ENCODE measurements around the gene MISP3. TPM values are rescaled to one million over a fixed set of nuclear protein-coding genes. Genes with fewer than 3 reads are reported as not detected.

The MISP3 gene
- total and polyA plus RNA-seq, 4 experiments from 2014 or later, result 0.68 to 1.6 (median 1.2) TPM

DNA sequence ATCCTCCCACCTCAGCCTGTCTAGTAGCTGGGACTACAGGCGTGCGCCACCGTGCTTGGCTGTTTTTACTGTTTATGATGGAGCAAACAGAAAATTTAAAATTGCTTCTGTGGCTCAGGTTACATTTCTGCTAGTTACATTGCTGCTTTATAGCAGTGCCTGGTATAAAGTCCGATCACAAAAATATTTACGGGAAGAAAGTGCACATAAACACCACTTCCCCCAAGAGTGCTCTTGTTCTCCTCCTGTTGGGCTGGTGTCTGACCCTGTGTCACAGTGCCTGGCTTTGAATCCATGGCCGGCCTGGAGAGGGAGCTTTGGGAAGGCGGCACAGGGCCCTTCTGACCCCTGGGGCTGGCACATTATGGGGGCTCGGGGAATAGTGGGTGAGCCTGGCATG lies 33.1 kb downstream of the MISP3 start:
- Histone ChIP-seq H3K36me3 (ENCODE audit: insufficient read depth, low read length) (peaks cover 18% of the 10 kb centered on the region), H3K27ac (ENCODE audit: low read depth, low read length) (no peak overlapping the region), H3K9me3 (ENCODE audit: control insufficient read depth in 1 of 2, low read length in 2 of 2) (no peaks in the 10 kb centered on the region), H3K4me3 (ENCODE audit: low read length in 2 of 2) (no peak overlapping the region), H3K4me1 (ENCODE audit: insufficient read depth, low read length) (no peaks in the 10 kb centered on the region), H3K27me3 (ENCODE audit: insufficient read depth, low read length) (no peaks in the 10 kb centered on the region)
- H3K27ac Mint-ChIP-seq, result no peak overlapping the region
- ChIA-PET CTCF (ENCODE audit: partially characterized antibody) (no interaction called here), POLR2A (ENCODE audit: partially characterized antibody) (interaction anchor here (0.6 kb wide), 1 partner anchor 300 kb away, joined by 3 read pairs; no protein-coding TSS in a partner anchor)
- H3K4me3 Mint-ChIP-seq, result no peak overlapping the region
- H3K9me3 Mint-ChIP-seq, result no peaks in the 10 kb centered on the region
- H3K36me3 Mint-ChIP-seq, result peaks cover 6 to 19% of the 10 kb centered on the region in 2 donors
- H3K27me3 Mint-ChIP-seq, result no peaks in the 10 kb centered on the region
- no peak for DNase-seq
- peaks cover 0 to 3% (median 1%) of the 10 kb centered on the region in 4 donors for H3K4me1 Mint-ChIP-seq
- intact Hi-C loops (cut with micrococcal nuclease), result no loop called here

- peaks cover 10% of the 10 kb centered on the region for H3K36me3 ChIP-seq (ENCODE audit: insufficient read depth, low read length)
- intact Hi-C loops (cut with micrococcal nuclease), result no loop called here
- no peaks in the 10 kb centered on the region for H3K27me3 ChIP-seq (ENCODE audit: insufficient read depth, low read length)
- CTCF ChIA-PET (ENCODE audit: partially characterized antibody), result no interaction called here
- no peak overlapping the region for H3K4me3 ChIP-seq (ENCODE audit: low read length in 2 of 2)
- Mint-ChIP-seq H3K4me3 (no peak overlapping the region), H3K4me1 (peaks cover 1 to 8% (median 4%) of the 10 kb centered on the region in 4 donors), H3K9me3 (no peaks in the 10 kb centered on the region), H3K27me3 (no peaks in the 10 kb centered on the region), H3K27ac (no peak overlapping the region), H3K36me3 (peaks cover 4 to 15% of the 10 kb centered on the region in 2 donors)
- POLR2A ChIA-PET (ENCODE audit: partially characterized antibody), result no interaction called here
- H3K9me3 ChIP-seq (ENCODE audit: control insufficient read depth in 1 of 2, low read length in 2 of 2), result no peaks in the 10 kb centered on the region
- H3K27ac ChIP-seq (ENCODE audit: low read depth, low read length), result no peak overlapping the region
- DNase-seq, result no peak
- H3K4me1 ChIP-seq (ENCODE audit: insufficient read depth, low read length), result peaks cover 3% of the 10 kb centered on the region
Observed at GRCh38 chr19:14106840-14107239, 34.3 kb downstream of the MISP3 start.

DNA sequence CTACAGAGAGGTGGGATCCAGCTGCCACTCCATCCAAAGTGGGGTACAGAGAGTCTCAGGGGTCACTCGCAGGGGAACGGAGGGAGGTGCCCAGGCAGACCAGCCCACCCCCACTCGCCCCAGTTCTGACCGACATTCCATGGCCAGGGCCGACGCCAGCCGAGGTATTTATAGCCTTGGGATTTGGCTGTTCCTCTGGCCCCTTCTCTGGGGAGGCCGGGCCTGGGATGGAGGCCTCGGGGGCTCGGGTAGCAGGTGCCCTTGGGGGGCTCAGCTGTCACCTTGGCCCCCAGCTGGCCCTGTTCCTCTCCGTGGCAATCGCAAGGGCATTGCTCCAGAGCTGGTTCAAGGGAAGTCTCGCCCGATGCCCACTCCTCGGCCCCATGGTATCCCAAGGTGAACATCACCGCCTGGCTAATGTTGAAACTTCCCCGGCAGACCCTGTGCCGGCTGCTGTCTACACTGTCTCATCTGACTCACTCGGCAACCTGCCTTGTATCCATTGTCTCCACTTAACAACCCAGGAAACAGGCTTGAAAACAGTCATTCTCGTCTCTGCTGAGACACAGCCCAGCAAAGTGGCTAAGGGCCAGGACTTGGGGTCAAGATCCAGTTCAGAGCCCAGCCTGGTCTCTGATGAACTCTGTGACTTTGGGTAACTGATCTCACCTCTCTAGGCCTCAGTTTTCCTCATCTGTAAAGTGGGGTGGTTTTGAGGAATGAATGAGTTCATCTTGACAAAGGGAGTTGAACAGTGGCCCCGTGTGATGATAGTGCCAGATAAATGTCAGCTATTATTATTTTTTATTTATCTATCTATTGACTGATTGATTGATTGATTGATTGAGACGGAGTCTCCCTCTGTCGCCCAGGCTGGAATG lies 35.2 kb downstream of the MISP3 start:
- ChIA-PET CTCF (ENCODE audit: partially characterized antibody) (interaction anchor here (1.1 kb wide), 1 partner anchor 9 kb away, joined by 3 read pairs; no protein-coding TSS in a partner anchor), POLR2A (ENCODE audit: partially characterized antibody) (no interaction called here)
- H3K4me1 Mint-ChIP-seq, result peaks cover 1 to 16% (median 5%) of the 10 kb centered on the region in 4 donors
- H3K9me3 ChIP-seq (ENCODE audit: control insufficient read depth in 1 of 2, low read length in 2 of 2), result no peaks in the 10 kb centered on the region
- DNase-seq, result no peak
- H3K36me3 ChIP-seq (ENCODE audit: insufficient read depth, low read length), result peaks cover 1% of the 10 kb centered on the region
- H3K27me3 ChIP-seq (ENCODE audit: insufficient read depth, low read length), result no peaks in the 10 kb centered on the region
- peaks cover 10% of the 10 kb centered on the region for H3K4me1 ChIP-seq (ENCODE audit: insufficient read depth, low read length)
- intact Hi-C loops (cut with micrococcal nuclease), result no loop called here
- H3K27ac ChIP-seq (ENCODE audit: low read depth, low read length), result no peak overlapping the region
- no peaks in the 10 kb centered on the region for H3K27me3 Mint-ChIP-seq
- H3K27ac Mint-ChIP-seq, result peak overlapping the region in 1 of 7 donors; percentile 52
- peaks cover 4 to 15% of the 10 kb centered on the region in 2 donors for H3K36me3 Mint-ChIP-seq
- no peak overlapping the region for H3K4me3 ChIP-seq (ENCODE audit: low read length in 2 of 2)
- H3K4me3 Mint-ChIP-seq, result no peak overlapping the region
- no peaks in the 10 kb centered on the region for H3K9me3 Mint-ChIP-seq

DNA sequence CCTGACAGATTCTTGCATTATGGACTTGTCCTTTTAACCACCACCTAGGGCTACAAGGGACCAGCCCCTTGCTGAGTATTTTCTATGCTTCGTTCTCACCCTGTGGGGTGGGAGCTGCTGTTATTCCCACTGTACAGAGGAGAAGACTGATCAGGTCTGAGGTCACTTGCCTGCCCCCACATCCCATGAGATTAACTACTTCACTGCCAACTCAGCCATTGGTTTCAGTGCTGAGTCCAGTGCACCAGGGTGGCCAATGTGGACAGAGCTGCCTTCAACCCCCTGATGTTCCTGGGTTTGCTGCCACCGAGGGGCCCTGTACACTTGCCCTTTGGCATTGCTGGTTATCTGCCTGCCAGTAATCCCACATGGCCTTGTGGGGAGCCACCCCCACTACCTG lies 38.1 kb downstream of the MISP3 start:
- H3K4me1 Mint-ChIP-seq, result peaks cover 9 to 39% (median 19%) of the 10 kb centered on the region in 4 donors
- no peaks in the 10 kb centered on the region for H3K36me3 ChIP-seq (ENCODE audit: insufficient read depth, low read length)
- no peak overlapping the region for H3K4me3 ChIP-seq (ENCODE audit: low read length in 2 of 2)
- H3K27ac Mint-ChIP-seq, result peak overlapping the region in 4 of 7 donors; percentile 42 to 68 (median 60)
- ChIA-PET CTCF (ENCODE audit: partially characterized antibody) (no interaction called here), POLR2A (ENCODE audit: partially characterized antibody) (no interaction called here)
- H3K9me3 ChIP-seq (ENCODE audit: control insufficient read depth in 1 of 2, low read length in 2 of 2), result no peaks in the 10 kb centered on the region
- no peaks in the 10 kb centered on the region for H3K27me3 ChIP-seq (ENCODE audit: insufficient read depth, low read length)
- intact Hi-C loops (cut with micrococcal nuclease), result no loop called here
- H3K4me1 ChIP-seq (ENCODE audit: insufficient read depth, low read length), result peaks cover 23% of the 10 kb centered on the region
- H3K27ac ChIP-seq (ENCODE audit: low read depth, low read length), result no peak overlapping the region
- peaks cover 4 to 10% of the 10 kb centered on the region in 2 donors for H3K36me3 Mint-ChIP-seq
- DNase-seq, result no peak
- H3K9me3 Mint-ChIP-seq, result peaks cover 0 to 2% (median 0%) of the 10 kb centered on the region in 8 donors
- no peaks in the 10 kb centered on the region for H3K27me3 Mint-ChIP-seq
- H3K4me3 Mint-ChIP-seq, result no peak overlapping the region

DNA sequence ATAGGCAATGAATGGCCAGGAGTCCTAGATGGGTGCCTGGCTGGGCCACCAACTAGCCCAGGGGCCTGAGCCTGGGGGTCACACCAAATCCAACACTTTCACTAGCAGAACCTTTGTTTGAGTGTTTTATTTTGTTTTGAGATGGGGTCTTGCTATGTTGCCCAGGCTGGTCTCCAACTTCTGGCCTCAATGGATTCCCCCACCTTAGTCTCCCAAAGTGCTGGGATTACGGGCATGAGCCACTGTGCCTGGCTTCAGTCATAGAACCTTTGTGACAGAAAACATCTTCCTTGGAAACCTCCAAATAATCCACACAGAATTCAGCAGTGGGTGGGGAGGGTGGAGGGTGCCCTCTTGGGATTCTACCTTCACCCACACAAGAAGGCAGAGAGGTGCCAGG lies 38.9 kb downstream of the MISP3 start:
- Histone ChIP-seq H3K27me3 (ENCODE audit: insufficient read depth, low read length) (no peaks in the 10 kb centered on the region), H3K36me3 (ENCODE audit: insufficient read depth, low read length) (no peaks in the 10 kb centered on the region), H3K4me3 (ENCODE audit: low read length in 2 of 2) (no peak overlapping the region), H3K4me1 (ENCODE audit: insufficient read depth, low read length) (peaks cover 32% of the 10 kb centered on the region), H3K27ac (ENCODE audit: low read depth, low read length) (no peak overlapping the region), H3K9me3 (ENCODE audit: control insufficient read depth in 1 of 2, low read length in 2 of 2) (no peaks in the 10 kb centered on the region)
- POLR2A ChIA-PET (ENCODE audit: partially characterized antibody), result no interaction called here
- H3K27me3 Mint-ChIP-seq, result no peaks in the 10 kb centered on the region
- peaks cover 4 to 5% of the 10 kb centered on the region in 2 donors for H3K36me3 Mint-ChIP-seq
- intact Hi-C loops (cut with micrococcal nuclease), result no loop called here
- peaks cover 0 to 2% (median 0%) of the 10 kb centered on the region in 8 donors for H3K9me3 Mint-ChIP-seq
- no peak for DNase-seq
- no peak overlapping the region for H3K4me3 Mint-ChIP-seq
- CTCF ChIA-PET (ENCODE audit: partially characterized antibody), result no interaction called here
- peak overlapping the region in 4 of 7 donors; percentile 3 to 82 (median 20) for H3K27ac Mint-ChIP-seq
- peaks cover 13 to 47% (median 27%) of the 10 kb centered on the region in 4 donors for H3K4me1 Mint-ChIP-seq

GRCh38 chr19:14112051-14112808 lies 39.6 kb downstream of the MISP3 start:
- POLR2A ChIA-PET (ENCODE audit: partially characterized antibody), result interaction anchor here (1.0 kb wide), 1 partner anchor 80 kb away, joined by 3 read pairs; the partner anchor contains the start of gene IL27RA
- H3K4me1 Mint-ChIP-seq, result peaks cover 16 to 53% (median 32%) of the 10 kb centered on the region in 4 donors
- intact Hi-C loops (cut with micrococcal nuclease), result no loop called here

More at GRCh38 chr19:14112051-14112808, 39.6 kb downstream of the MISP3 start:
- CTCF ChIA-PET (ENCODE audit: partially characterized antibody), result no interaction called here
- no peak overlapping the region for H3K27ac ChIP-seq (ENCODE audit: low read depth, low read length)
- DNase-seq, result no peak
- H3K27me3 Mint-ChIP-seq, result no peaks in the 10 kb centered on the region
- no peak overlapping the region for H3K4me3 ChIP-seq (ENCODE audit: low read length in 2 of 2)
- no peaks in the 10 kb centered on the region for H3K36me3 ChIP-seq (ENCODE audit: insufficient read depth, low read length)
- H3K9me3 Mint-ChIP-seq, result peaks cover 0 to 2% (median 0%) of the 10 kb centered on the region in 8 donors
- peaks cover 4 to 6% of the 10 kb centered on the region in 2 donors for H3K36me3 Mint-ChIP-seq
- H3K27ac Mint-ChIP-seq, result peak overlapping the region in 2 of 7 donors; percentile 36 to 48
- H3K4me3 Mint-ChIP-seq, result no peak overlapping the region
- no peaks in the 10 kb centered on the region for H3K27me3 ChIP-seq (ENCODE audit: insufficient read depth, low read length)
- H3K4me1 ChIP-seq (ENCODE audit: insufficient read depth, low read length), result peaks cover 38% of the 10 kb centered on the region
- no peaks in the 10 kb centered on the region for H3K9me3 ChIP-seq (ENCODE audit: control insufficient read depth in 1 of 2, low read length in 2 of 2)
